ENCODE data around the gene ADAT2. TPM values are rescaled to one million over a fixed set of nuclear protein-coding genes. Genes with fewer than 3 reads are reported as not detected.

The ADAT2 gene
- total RNA-seq, 1 donor from 2014 or later = 8.1 TPM

DNA sequence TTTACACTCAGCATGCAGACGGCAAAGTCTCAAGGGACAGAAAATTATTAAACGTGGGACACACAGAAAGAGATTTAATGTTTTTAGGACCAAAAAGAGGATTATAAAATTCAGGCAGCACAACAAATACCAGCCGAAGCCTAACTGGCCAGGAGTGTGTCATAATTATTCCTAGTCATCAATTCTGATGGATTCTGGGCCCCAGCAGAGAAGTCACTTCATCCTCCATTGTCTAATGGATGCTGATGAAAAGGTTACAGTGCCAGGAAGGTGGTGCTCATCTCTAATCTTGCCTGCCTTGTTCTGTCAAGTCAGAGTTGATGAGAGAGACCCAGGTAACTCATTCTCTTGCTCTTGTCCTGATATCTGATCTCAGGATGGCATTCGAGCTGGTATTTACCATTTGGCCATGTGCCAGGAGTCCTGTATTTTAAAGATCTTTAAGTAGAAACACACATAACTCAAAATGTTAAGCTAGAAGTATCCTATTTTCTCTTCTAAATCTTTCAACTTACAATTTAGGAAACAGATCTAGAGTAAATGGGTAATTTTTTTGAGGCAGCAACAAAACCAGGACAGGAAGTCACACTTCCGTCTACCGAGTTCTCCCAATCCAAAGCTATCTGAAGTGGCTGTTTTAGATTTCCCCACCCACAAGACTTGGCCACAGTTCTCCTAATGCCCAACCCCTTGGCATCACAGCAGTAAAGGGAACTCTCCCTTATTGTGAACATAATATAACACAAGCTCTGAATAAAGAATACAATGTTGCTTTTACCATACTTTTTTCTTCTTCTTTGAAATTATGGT is 50.0 kb downstream of the ADAT2 start:
- DNase-seq (ENCODE audit: low read depth) (no peak), FAIRE-seq (no peak)
- Mint-ChIP-seq H3K27ac (ENCODE audit: unreplicated experiment) (no peak overlapping the region), H3K36me3 (ENCODE audit: low read depth, unreplicated experiment) (no peaks in the 10 kb centered on the region), H3K4me3 (ENCODE audit: unreplicated experiment) (no peak overlapping the region), H3K27me3 (ENCODE audit: low read depth, unreplicated experiment) (no peaks in the 10 kb centered on the region), H3K9me3 (ENCODE audit: unreplicated experiment) (no peaks in the 10 kb centered on the region), H3K4me1 (ENCODE audit: low read depth, unreplicated experiment) (peaks cover 45% of the 10 kb centered on the region)
- no peaks in the 10 kb centered on the region for H4K20me1 ChIP-seq (ENCODE audit: insufficient read depth, low read length)
- H3K27me3 ChIP-seq (ENCODE audit: insufficient read depth, low read length) = no peaks in the 10 kb centered on the region
- no peaks in the 10 kb centered on the region for H3K36me3 ChIP-seq (ENCODE audit: insufficient read depth, low read length)
- no peak overlapping the region for H2AFZ ChIP-seq (ENCODE audit: low read depth, low read length)
- no peak overlapping the region for H3K9ac ChIP-seq (ENCODE audit: low read length)
- H3K79me2 ChIP-seq (ENCODE audit: insufficient read depth, low read length) = no peaks in the 10 kb centered on the region
- TF ChIP-seq, protein P1, sequence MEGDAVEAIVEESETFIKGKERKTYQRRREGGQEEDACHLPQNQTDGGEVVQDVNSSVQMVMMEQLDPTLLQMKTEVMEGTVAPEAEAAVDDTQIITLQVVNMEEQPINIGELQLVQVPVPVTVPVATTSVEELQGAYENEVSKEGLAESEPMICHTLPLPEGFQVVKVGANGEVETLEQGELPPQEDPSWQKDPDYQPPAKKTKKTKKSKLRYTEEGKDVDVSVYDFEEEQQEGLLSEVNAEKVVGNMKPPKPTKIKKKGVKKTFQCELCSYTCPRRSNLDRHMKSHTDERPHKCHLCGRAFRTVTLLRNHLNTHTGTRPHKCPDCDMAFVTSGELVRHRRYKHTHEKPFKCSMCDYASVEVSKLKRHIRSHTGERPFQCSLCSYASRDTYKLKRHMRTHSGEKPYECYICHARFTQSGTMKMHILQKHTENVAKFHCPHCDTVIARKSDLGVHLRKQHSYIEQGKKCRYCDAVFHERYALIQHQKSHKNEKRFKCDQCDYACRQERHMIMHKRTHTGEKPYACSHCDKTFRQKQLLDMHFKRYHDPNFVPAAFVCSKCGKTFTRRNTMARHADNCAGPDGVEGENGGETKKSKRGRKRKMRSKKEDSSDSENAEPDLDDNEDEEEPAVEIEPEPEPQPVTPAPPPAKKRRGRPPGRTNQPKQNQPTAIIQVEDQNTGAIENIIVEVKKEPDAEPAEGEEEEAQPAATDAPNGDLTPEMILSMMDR (IDR thresholded peaks at IDR 0.05; ENCODE audit: insufficient read depth, low read depth, low read length) = no peak
- TF ChIP-seq EZH2 (IDR thresholded peaks at IDR 0.05; ENCODE audit: insufficient read depth, low read length) = no peak
- H3K27ac ChIP-seq (ENCODE audit: low read depth, low read length) = peak overlapping the region; percentile 13
- H3K9me3 ChIP-seq (ENCODE audit: insufficient read depth, low read depth, low read length) = no peaks in the 10 kb centered on the region
- H3K4me3 ChIP-seq (ENCODE audit: insufficient read depth, low read depth, low read length) = no peak overlapping the region
- H3K4me2 ChIP-seq (ENCODE audit: low read length) = no peak overlapping the region
- peaks cover 39% of the 10 kb centered on the region for H3K4me1 ChIP-seq (ENCODE audit: insufficient read depth, low read length)

DNA sequence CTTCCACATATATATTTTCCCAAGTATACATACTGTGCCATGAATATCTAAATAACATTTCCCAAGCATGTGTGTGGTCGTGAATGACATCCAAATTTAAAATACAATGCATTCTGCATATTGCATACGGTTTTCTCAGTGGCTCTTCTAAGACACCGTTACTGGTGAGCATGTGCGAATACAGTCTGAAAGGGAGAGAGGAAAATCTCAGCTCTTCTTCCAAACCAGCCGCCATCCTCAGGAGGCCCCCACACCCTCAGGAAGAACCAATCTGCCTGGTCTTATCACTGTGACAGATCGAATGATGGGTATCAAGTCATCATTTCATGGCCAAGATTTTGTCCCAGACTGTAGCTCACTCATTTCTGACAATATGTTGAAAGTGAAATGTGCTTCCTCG is 50.7 kb downstream of the ADAT2 start:
- Histone ChIP-seq H3K27ac (ENCODE audit: low read depth, low read length) (peak overlapping the region; percentile 7), H3K4me2 (ENCODE audit: low read length) (no peak overlapping the region), H3K79me2 (ENCODE audit: insufficient read depth, low read length) (no peaks in the 10 kb centered on the region), H3K27me3 (ENCODE audit: insufficient read depth, low read length) (no peaks in the 10 kb centered on the region), H3K4me3 (ENCODE audit: insufficient read depth, low read depth, low read length) (no peak overlapping the region), H3K4me1 (ENCODE audit: insufficient read depth, low read length) (peaks cover 36% of the 10 kb centered on the region), H4K20me1 (ENCODE audit: insufficient read depth, low read length) (no peaks in the 10 kb centered on the region), H2AFZ (ENCODE audit: low read depth, low read length) (no peak overlapping the region), H3K9me3 (ENCODE audit: insufficient read depth, low read depth, low read length) (no peaks in the 10 kb centered on the region), H3K9ac (ENCODE audit: low read length) (no peak overlapping the region), H3K36me3 (ENCODE audit: insufficient read depth, low read length) (no peaks in the 10 kb centered on the region)
- TF ChIP-seq, protein P1 (IDR thresholded peaks at IDR 0.05; ENCODE audit: insufficient read depth, low read depth, low read length) = no peak
- TF ChIP-seq EZH2 (IDR thresholded peaks at IDR 0.05; ENCODE audit: insufficient read depth, low read length) = no peak
- FAIRE-seq (no peak), DNase-seq (ENCODE audit: low read depth) (no peak)
- Mint-ChIP-seq H3K4me1 (ENCODE audit: low read depth, unreplicated experiment) (peaks cover 41% of the 10 kb centered on the region), H3K9me3 (ENCODE audit: unreplicated experiment) (no peaks in the 10 kb centered on the region), H3K36me3 (ENCODE audit: low read depth, unreplicated experiment) (no peaks in the 10 kb centered on the region), H3K4me3 (ENCODE audit: unreplicated experiment) (no peak overlapping the region), H3K27ac (ENCODE audit: unreplicated experiment) (no peak overlapping the region), H3K27me3 (ENCODE audit: low read depth, unreplicated experiment) (no peaks in the 10 kb centered on the region)

DNA sequence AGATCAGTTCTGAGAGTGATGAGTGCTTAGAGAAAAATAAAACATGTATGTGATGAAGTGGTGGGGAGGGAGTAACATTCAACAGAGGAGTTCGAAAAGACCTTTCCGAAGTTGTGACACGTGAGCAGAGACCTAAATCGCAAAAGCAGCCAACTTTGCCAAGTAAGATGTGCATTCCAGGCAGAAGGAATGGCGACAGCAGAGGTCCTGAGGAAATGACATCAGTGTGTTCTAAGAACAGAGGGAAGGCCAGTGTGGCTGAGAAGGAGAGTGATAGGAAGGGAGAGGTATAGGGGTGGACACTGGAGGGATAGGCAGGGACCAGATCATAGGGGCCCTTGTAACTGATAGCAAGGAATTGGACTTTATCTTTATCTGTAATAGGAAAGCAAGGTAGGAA is 51.3 kb downstream of the ADAT2 start:
- Histone ChIP-seq H3K4me1 (ENCODE audit: insufficient read depth, low read length) (peaks cover 36% of the 10 kb centered on the region), H3K79me2 (ENCODE audit: insufficient read depth, low read length) (no peaks in the 10 kb centered on the region), H2AFZ (ENCODE audit: low read depth, low read length) (peak overlapping the region; percentile 24), H3K9me3 (ENCODE audit: insufficient read depth, low read depth, low read length) (no peaks in the 10 kb centered on the region), H4K20me1 (ENCODE audit: insufficient read depth, low read length) (no peaks in the 10 kb centered on the region), H3K9ac (ENCODE audit: low read length) (no peak overlapping the region), H3K27me3 (ENCODE audit: insufficient read depth, low read length) (no peaks in the 10 kb centered on the region), H3K36me3 (ENCODE audit: insufficient read depth, low read length) (no peaks in the 10 kb centered on the region), H3K4me3 (ENCODE audit: insufficient read depth, low read depth, low read length) (no peak overlapping the region), H3K4me2 (ENCODE audit: low read length) (no peak overlapping the region), H3K27ac (ENCODE audit: low read depth, low read length) (no peak overlapping the region)
- DNase-seq (ENCODE audit: low read depth) (no peak), FAIRE-seq (no peak)
- H3K4me3 Mint-ChIP-seq (ENCODE audit: unreplicated experiment) = no peak overlapping the region
- no peaks in the 10 kb centered on the region for H3K27me3 Mint-ChIP-seq (ENCODE audit: low read depth, unreplicated experiment)
- peak overlapping the region; percentile 75 for H3K27ac Mint-ChIP-seq (ENCODE audit: unreplicated experiment)
- no peaks in the 10 kb centered on the region for H3K36me3 Mint-ChIP-seq (ENCODE audit: low read depth, unreplicated experiment)
- no peaks in the 10 kb centered on the region for H3K9me3 Mint-ChIP-seq (ENCODE audit: unreplicated experiment)
- no peak for TF ChIP-seq EZH2 (IDR thresholded peaks at IDR 0.05; ENCODE audit: insufficient read depth, low read length)
- TF ChIP-seq, protein P1 (IDR thresholded peaks at IDR 0.05; ENCODE audit: insufficient read depth, low read depth, low read length) = no peak
- H3K4me1 Mint-ChIP-seq (ENCODE audit: low read depth, unreplicated experiment) = peaks cover 41% of the 10 kb centered on the region

All from astrocyte (in vitro differentiated cells and primary cell).